NCI-H1105 (cell line): Measurements from ENCODE around the gene UBE2E3.

Source experiments
- DNase-seq: peaks from one replicate; lab custom pipeline; 2025; lab: John Stamatoyannopoulos, UW

The UBE2E3 gene

GRCh38 chr2:180978903-180979748, 1.3 kb upstream of the UBE2E3 start:
- DNase-seq = no peak

GRCh38 chr2:180979749-180980105, 678 bp upstream of the UBE2E3 start:
- no peak for DNase-seq

DNA sequence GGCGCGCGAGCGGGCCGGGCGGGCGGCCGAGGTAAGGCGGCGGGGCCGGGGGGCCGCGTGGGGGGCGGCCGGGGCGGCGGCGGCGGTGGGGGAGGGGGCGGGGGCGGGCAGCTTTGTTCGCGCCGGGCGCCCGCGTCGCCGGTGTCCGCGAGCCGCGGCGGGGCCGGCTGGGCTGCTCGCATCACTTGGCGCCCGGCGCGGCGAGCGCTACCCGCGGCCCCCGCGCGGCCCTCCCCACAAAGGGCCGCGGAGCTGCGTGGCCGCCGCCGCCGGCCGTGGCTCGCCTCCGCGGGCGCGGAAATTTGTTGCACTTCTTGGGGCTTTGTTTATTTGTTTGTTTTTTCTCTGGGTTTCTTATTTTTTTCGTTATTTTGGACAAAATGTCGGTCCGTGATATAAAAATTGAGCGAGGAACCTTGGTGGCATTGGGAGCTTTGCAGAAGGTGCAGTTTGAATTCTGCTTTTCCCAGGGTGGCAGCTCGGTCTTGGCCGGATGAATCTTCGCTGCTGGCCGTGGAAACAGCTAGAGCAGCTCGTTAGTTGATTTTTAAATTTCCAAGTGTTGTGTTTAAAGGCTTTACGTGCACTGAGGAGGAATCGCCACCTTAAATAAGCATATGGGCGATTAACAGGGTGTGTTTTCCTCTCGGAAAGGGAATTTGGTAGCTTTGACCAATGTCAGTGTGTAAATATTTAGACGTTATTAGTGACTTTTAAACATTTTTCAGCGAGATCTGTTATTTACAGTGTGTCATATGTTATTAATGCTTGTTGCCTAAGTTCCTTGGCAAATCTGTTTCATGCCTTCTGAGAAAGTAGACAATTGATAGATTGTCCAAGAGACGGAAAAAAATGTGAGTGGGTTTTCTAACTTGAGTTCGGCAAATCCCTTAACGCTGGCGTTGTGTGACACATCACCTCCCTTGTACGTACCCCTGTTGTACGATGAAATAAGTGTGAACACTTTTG, 822 bp downstream of the UBE2E3 start:
- DNase-seq = no peak

DNA sequence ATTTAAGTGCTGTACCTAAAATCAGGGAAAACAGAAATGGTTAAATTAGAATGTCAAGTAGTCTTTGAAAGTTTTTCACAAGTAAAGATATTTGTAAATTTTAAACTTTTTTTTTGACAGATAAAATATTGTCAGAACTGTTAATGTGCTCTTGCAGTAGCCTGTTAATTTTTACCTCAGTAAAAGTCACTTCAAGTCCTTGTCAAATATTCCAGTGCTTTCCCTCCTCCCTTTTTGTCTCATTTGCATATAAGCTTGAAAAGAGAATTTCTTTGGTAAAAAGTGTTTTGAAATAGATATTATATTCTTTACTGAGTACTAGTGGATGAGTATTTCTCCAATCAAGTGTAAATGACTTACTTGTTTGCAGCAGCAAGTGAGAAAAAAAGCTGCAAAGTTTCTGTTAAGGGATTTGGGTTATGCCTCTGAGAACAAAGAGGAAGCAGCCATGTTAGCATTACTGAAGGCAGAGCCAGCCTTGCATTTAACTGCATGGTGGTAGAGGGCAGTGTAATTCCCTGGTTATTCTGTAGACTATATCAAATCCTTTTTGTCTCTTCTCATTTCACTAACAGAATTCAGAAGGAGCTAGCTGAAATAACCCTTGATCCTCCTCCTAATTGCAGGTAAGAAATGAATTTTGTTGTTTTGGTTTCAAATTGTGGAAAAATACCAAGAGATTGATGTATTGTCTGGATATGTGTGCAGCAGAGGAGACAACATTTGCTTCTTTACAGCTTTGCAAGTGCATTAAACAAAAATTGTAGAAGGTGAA, 3.2 kb downstream of the UBE2E3 start:
- peak; percentile 62 for DNase-seq

GRCh38 chr2:180985771-180986395, 5.5 kb downstream of the UBE2E3 start:
- no peak for DNase-seq

DNA sequence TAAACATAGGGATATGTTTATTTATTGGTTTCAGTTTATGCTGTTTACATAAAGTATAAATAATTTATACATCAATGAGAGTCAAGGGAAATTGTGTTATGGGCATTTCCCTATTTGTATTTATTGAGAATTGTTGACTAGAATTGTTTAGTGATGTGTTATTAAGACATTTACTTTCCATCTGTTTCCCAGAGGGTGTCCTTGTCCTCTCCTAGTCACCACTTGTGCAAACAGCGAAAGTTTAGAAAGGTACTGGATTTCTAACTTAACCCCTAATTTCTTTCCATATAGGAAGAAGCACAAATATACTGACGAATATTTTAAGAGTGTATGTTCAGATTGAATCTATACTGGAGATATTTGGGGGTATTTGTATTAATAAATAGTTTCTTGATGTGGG, 6.7 kb downstream of the UBE2E3 start:
- DNase-seq = no peak

- no peak for DNase-seq
Observed at GRCh38 chr2:180990337-180990736, 9.9 kb downstream of the UBE2E3 start.

- no peak for DNase-seq
Observed at GRCh38 chr2:180990794-180991193, 10.4 kb downstream of the UBE2E3 start.

DNA sequence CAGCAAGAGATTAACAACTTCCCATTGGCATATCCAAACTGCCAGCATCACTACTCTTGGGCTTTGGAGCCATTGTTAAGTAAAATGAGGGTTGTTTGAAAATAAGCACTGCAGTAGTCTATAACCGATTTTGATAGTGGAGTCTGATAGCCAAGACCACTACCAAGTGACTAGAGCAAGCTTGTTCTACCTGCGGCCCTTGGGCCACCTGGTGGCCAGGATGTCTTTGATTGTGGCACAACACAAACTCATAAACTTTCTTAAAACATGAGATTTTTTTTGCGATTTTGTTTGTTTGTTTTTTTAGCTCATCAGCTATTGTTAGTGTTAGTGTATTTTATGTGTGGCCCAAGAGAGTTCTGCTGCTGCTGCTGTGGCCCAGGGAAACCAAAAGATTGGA, 11.0 kb downstream of the UBE2E3 start:
- DNase-seq = no peak

- DNase-seq = no peak
Observed at GRCh38 chr2:180991820-180992219, 11.4 kb downstream of the UBE2E3 start.

GRCh38 chr2:180992994-180993393, 12.6 kb downstream of the UBE2E3 start:
- no peak for DNase-seq

DNA sequence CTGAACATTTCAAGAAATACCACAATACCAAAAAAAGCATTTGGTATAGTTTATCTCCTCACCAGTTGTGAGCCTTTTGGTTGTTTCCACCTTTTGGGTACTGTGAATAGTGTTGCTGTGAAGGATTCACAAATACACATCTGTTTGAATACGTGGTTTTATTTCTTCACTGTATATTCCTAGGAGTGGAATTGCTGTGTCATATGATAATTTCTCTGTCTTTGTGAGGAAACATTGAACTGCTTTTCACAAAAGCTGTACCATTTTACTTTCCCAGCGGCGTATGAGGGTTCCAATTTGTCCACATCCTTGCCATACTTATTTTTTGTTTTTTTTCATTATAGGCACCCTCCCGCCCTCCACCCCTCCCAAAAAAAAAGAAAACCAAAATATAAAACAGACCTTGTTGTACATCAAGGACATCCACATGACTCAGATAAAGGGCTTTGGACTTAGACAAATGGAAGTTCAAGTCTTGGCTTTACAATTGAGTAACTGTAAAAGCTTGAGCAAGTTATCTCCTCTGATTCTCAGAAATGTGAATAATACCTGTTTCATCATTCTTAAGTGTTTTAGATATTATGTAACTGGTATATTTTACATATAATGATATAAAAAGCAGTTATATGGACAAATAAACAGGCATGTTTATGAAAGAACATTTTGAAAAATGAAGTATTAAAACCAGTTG, 19.0 kb downstream of the UBE2E3 start:
- DNase-seq = no peak

GRCh38 chr2:181004647-181005325, 24.4 kb downstream of the UBE2E3 start:
- no peak for DNase-seq

- DNase-seq = no peak
Observed at GRCh38 chr2:181005326-181005655, 24.9 kb downstream of the UBE2E3 start.

DNA sequence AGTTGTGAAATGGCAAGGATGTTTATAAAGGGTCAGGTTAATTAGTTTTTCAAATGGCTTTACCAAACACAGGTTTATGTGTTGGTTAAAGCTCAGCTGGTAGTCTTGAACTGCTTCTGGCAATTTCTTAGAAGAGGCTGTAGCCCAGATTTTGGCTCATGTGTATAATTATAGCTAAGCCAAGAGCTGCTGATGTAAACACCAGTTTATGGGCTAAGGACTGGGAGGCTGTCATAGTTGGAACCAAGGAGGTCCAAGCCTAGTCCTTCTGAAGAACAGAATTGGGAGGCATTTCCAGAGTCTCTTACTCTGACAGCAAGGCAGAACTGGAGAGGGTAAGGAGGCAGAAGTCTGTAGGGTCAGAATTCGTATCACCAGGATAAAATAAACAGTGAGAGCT, 25.4 kb downstream of the UBE2E3 start:
- DNase-seq = no peak

DNA sequence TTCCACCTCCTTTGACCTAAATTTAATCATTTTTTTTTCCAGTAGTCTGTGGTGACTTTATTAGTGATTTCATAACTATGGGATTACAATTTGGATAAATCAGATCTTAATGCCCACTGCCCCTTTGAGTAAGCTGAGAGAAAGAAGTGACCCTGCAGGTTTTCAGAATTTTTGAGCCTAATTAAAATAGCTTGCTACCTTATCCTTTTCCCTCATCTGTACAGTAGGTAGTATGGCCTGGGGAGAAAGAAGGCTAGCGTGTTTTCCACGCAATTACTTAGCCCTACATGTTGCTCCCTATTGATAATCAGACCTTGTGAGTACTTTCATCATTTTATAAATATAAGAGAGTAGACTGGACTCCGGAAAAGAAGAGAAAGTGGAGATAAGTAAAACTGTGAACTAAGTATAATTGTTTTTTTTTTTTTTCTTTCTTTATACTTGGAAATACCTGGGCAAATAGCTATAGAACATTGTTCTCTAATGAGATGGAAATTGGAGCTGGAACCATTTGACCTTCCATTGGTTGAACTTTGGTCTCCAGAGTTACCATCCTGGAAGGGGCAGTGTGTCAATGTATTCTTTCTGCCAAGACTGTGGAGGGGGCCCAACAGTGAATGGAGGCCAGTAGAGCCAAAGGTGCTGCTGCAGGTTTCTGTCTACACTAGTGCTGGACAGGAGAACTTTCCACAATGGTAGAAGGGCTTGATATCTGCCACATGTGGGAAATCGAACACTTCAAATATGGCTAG, 26.9 kb downstream of the UBE2E3 start:
- no peak for DNase-seq

GRCh38 chr2:181008407-181008806, 28.0 kb downstream of the UBE2E3 start:
- no peak for DNase-seq

GRCh38 chr2:181021199-181021789, 40.9 kb downstream of the UBE2E3 start:
- no peak for DNase-seq

- no peak for DNase-seq
Observed at GRCh38 chr2:181022652-181023051, 42.2 kb downstream of the UBE2E3 start.

DNA sequence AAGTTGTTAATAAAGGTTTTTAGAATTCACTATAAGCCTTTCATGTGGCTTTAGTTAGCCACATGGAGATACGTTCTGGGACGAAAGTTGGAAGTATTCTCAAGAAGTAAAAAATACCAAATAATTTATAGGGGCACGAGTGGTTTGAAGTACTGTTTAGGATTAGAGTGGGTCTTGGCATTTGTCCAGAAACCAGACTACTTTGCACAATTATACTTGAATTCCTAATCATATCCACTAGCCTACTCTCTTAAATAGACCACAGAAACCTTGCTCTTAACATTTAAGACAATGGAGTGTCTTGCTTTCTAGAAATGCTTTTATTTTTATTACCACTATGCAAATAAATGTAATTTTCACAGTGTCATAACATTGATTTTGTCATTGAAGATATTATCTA, 44.6 kb downstream of the UBE2E3 start:
- DNase-seq = peak; percentile 50
